Dedifferentiated amniotic fluid mesenchymal stem cell (primary cell): ENCODE results near the gene BOK.
"Not testable (repeated sequence)": the region's sequence is repeated elsewhere in the genome, so short reads cannot be mapped to it uniquely, and the experiment has no call there.

Experiments
- DNase-seq: peaks from one replicate; pipeline ENCODE4 v3.0.0-alpha.2; 2016; ENCODE audit errors: extremely low spot score

Gene BOK

DNA sequence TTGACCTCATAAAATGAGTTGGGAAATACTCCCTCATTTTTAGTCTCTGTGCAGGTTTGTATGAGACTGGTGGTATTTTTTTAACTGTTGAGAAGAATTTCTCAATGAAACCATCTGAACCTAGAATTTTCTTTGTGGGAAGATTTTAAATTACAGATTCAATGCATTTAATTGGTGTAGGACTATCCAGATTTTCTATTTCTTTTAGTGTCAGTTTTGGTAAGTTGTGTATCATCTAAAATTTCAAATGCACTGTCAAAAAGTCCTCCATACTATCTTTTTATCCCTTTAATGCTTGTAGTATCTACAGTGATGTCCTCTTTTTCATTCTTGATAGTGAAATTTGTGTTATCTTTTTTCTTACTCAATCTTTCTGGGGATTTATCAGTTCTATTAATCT, 1.8 kb upstream of the BOK start:
- no peak for DNase-seq

DNA sequence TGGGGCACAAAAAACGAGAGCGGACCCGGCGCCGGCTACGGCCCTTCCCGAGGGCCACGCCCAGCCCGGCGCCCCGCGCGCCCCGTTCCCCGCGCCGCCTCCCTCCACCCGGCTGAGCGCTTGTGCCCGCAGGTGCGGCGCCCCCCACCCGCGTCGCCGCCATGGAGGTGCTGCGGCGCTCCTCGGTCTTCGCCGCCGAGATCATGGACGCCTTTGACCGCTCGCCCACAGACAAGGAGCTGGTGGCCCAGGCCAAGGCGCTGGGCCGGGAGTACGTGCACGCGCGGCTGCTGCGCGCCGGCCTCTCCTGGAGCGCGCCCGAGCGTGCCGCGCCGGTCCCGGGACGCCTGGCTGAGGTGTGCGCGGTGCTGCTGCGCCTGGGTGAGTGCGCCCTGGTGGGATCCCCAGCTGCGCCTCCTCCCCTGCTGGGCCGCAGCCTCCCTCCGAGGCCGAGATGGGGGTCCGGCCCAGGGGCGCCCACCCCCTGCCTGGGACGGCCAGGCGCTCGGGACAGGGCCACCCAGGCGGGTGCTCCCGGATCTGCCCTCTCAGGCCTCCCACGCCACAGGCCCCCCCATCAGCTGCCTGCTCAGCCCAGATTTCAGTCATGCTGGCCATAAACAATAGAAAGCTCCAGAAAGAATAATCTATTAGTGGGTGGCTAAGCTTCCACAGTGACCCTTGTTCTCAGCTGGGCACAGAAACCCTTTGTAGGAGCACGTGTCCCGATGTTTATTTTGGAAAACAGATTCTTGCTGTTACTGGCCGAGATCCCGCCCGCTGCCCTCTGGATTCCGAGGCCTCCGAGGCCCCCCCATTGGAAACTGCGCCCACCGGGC, 997 bp downstream of the BOK start:
- DNase-seq = peak; percentile 14

DNA sequence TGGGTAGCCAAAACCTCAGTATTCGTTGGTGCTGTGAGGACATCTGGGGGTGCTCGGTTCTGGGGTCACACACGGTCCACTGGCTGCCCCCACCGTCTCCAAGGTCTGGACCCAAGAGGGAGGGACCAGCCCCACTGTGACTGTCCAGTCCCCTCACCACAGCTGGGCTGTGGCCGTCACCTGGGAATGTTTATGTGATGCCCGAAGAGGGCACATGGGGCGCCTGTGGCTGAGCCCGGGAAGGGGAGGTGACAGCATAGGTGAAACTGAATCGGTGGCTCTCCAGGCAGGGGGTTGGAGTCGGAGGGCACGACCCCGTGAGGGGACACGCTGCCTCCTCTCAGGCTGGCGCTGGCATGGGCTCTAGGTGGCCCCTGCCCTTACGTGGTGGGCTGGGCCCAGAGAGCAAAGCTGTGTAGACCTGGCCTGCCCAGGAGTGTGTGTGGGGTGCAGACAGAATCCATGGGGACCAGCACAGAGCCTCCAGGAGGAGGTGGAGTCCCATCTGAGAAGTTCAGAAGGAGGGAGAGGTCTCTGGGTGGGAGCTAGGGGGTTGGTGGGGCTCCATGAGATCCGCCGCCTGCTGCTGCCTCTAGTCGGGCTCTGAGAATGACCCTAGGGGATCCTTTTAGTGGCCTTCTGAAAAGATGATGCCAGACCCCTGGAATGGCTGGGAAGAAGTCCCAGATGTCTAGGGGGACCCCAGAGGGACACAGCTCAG, 1.8 kb downstream of the BOK start:
- no peak for DNase-seq

DNA sequence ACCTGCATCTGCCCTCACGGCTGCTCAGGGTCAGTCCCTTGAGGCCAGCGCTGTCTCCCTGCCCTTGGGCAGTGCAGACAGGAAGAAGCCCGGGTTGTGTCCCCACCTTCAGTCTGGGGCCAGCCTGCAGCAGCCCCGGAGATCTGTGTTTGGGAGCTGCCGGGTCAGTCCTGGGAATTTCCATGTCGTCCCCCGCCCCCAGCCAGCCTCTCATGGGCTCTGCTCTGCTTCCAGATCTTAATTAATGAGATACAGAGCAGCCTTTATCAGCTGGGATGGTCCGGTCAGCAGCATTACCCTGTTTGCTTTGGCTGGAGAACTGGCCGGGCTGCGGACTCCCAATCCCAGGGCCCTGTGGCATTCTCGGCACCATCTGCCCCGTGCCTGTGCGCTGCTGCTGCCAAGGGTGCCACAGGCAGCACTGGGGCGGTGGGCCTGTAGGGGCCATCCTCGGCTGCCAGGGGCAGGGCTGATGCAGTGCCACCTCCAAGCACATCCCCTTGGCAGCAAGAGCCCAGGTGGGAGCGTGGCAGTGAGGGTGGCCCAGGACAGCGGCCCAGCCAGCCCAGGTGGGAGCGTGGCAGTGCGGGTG, 2.4 kb downstream of the BOK start:
- DNase-seq = no peak

DNA sequence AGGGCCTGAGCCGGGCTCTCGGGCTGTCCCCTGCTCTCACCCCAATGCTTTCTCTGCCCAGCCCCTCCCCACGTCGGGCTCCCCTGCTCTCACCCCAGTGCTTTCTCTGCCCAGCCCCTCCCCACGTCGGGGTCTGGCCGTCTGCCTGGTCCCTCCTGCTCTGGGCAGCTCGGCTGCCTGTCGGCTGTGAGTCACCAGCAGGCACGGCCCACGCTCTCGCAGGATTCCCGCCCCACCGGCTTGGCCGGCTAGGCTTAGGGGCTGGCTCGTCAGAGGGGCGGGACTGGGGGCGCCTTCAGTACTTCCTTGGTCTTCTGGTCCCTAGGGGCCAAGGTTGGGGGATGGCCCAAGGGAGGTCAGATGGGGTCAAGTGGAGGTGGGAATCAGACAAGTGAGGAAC, 3.3 kb downstream of the BOK start:
- peak; percentile 61 for DNase-seq

DNA sequence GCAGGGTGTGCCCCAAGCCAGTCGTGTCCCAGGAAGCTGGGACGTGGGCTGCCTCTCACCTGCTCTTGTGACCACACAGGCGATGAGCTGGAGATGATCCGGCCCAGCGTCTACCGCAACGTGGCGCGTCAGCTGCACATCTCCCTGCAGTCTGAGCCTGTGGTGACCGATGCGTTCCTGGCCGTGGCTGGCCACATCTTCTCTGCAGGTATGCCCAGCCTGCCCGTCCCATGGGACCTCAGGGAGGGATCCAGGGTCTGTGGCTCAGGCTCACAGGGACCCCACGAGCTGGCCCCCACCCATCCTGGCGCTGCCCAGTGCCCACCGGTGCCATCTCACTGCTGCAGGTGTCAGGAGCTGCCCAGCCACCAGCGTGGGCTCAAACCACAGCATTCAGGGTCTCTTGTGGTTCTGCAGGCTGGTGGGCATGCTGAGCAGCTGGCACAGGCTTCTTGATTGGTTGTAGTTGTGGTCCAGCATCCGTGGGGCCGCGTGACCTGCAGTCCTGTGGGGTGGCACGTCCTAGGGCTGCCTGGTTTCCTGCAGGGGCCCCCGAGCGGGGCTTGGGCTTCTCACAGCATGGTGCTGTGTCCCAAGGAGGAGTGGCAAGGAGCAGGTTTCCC, 3.8 kb downstream of the BOK start:
- DNase-seq = no peak

DNA sequence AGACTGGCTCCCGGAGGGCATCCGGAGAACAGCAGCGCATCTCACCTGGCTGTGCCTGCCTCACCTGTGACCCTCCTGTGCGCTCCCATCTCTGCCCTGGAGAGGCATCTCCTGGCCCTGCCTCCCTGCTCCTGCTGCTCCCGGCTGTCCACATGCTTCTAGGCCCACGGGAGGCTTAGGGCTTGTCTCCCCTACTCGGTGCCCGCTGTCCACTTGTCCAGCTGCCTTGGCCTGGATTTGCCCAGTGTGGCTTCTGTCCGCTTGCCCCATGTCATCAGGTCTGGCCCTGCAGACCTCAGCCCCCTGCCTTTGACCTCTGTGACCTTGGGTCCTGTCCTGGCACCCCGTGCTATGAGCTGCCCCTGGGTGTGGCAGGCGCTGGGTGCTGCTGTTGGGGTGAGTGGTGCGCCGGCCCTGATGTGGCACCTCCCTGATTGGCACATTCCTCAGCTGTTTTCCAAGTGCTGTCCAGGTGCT, 4.5 kb downstream of the BOK start:
- no peak for DNase-seq

DNA sequence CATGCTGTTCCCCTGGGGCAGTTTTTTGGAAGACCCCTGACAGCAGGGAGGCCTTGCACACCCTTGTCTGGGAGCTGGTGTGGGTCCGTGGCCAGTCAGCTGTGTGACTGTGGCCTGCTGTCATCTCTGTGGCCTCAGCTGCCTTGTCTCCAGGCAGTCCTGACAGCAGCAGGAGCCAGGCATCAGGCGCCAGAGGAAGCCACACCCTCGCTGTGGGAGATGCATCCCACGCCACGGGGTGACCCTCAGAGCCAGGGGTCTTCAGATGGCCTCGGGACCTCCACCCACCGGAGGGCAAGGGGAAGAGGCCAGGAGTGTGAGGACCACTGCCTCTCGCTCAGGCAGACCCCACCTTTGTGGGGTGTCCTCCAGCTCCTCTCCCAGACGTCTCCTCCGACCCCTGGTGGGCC, 5.0 kb downstream of the BOK start:
- no peak for DNase-seq

DNA sequence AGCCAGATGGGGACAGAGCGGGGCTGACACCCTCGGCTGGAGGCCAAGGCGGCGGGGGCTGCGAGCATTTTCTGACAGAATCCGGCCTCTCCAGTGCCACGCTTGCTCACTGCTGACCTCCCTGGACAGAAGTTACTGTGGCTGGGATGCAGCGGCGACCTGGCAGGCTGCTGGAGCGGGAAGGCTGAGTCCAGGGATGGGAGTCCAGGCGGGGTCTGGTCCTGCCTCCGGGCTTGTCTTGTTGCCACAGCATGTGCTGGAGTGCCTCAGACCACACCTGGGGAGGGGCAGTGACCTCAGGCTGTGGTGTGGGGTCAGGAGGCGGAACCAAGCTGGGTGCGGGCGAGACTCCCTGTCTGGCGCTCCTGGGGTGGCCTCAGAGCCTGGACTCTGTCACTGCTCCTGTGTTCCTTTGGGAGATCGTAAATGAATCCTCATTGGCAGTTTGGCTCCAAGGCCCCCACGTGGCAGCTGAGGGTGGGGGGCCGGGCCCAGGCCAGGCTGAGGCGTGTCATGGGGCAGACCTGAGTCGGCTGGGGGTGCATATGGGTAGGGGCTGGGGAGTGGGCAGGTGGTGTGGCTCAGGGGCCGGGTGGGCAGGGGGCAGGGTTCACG, 5.5 kb downstream of the BOK start:
- no peak for DNase-seq

DNA sequence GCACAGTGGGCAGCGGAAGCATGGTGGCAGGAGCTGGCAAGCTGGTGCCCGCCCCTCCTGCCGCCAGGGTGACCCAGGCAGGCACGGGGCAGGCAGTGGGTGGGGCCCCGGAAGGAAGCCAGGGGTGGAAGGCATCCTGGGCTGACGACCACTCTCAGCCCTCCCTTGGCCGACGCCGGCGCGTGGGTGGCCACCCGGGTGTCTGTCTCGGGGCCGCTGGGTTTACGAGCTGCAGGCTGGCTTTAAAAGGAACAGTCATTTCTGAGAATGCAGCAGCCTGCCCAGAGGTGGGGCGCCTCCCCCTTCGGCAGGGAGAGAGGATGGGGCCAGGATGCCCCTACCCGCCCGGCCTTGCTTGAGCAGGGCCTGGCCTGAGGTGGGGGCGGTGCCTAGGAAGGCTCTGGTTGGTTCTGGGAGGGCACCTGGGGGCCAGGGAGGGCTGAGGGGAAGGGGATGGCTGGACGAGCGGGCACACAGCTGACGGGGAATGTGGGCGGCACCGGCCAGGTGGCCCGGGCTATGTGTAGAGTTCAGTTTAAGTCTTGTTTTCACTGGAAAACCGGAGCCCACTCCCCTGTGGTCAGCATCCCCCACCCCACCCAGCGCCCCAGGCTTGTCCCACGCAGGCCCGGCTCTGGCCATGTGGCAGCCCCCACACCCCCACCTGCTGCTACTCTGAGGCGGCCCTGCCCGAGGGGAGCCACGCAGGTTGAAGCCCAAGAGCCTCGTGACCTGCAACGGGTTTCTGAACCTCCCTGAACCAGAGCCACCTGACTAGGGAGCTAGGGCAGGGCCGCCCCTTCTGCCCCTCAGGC, 6.3 kb downstream of the BOK start:
- DNase-seq = no peak

DNA sequence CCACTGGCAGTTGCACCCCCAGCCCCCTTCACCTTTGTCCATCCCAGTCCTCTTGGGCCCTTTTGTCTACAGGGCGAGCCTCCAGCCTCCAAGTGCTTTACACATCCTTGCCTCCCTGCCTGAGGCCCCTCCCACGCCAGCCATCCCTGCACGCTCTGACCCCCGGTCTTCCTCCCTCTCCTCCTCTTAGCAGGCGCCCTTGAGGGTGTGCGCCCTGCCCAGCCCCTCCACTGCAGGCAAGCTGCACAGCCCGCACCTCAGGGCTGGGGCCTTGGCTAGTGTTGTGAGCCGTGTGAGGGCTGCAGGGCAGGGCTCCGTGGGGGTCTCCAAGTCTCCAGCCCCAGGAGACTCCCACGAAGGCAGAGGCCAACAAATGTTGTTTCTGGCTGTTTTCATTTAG, 6.9 kb downstream of the BOK start:
- DNase-seq = no peak

DNA sequence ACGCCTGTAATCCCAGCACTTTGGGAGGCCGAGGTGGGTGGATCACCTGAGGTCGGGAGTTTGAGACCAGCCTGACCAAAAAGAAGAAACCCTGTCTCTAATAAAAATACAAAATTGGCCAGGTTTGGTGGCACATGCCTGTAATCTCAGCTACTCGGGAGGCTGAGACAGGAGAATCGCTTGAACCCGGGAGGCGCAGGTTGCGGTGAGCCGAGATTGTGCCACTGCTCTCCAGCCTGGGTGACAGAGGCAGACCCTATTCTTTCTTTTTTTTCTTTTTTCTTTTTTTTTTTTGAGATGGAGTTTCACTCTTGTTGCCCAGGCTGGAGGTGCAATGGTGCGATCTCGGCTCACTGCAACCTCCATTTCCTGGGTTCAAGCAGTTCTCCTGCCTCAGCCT, 7.5 kb downstream of the BOK start:
- DNase-seq = not testable (repeated sequence)

DNA sequence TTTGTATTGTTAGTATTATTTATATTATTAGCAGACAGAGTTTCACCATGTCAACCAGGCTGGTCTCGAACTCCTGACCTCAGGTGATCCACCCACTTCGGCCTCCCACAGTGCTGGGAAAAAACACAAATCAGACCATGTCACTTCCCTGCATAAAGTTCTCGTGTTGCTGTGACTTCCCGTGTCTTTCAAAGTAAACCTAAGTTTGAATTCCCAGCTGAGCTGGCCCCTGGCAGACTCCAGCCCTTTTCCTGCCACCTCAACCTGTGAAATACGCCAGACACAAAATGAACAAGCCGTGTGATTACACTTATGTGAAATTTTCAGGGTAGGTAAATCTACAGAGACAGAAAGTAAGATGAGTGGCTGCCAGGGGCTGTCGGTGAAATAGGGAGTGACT, 7.9 kb downstream of the BOK start:
- DNase-seq = no peak

DNA sequence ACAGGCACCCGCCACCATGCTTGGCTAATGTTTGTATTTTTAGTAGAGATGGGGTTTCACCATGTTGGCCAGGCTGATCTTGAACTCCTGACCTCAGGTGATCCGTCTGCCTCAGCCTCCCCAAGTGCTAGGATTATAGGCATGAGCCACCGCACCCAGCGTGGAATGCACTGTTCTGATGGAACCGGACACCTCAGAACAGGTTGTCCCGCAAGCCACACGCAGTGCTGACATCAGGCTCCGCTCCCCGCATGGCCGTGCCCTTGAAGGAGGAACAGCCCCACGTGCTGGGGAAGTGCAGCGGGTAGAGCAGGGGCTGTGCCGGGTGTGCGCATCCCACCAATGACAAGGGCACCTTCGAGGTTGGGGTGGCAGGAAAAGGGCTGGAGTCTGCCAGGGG, 8.7 kb downstream of the BOK start:
- DNase-seq = not testable (repeated sequence)

DNA sequence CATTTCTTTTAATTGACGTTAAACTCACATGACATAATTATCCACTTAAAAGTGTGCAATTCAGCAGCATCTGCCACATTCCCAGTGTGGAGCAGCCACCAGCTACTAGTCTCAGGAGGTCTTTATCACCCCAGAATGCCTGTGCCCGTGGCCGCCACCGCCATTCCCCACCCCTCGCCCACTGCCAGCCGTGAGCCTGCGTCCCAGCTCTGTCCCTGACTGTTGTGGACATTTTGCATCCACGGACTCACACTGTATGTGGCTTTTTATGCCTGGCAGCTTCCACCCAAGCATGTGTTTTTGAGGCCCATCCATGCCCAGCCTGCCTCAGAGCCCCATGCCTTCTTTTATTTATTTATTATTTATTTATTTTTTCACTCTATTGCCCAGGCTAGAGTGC, 9.2 kb downstream of the BOK start:
- DNase-seq = no peak

DNA sequence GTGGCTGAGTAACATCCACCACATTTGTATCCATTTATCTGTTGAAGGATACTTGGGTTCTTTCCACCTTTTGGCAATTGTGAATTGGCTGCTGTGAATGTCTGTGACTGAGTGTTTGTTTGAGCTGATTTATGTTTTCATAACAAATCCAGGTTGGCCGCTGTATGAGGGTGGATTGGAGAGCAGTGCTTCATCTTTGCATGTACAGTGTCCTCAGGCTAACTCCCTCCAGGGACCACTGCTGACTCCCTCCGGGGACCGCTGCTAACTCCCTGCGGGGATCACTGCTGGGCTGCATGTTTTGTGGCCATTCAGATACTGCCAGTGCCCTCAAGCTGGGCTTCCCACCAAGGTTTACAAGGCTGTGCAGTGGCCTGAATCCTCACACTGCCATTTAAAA, 10.2 kb downstream of the BOK start:
- no peak for DNase-seq

DNA sequence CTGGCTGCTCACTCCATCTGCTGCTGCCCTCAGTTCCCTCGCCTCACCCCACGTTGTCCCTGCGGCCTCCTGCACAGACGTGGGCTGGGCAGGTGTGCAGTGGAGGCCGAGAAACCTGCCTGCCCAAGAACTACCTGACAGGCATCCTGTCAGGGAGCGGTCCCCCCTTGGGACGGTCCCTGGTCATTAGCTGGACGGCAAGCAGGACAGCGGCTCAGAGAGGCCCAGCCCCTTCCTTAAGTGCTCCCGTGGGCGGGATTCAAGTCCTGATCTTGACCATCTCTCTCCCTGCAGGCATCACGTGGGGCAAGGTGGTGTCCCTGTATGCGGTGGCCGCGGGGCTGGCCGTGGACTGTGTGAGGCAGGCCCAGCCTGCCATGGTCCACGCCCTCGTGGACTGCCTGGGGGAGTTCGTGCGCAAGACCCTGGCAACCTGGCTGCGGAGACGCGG, 11.3 kb downstream of the BOK start:
- DNase-seq = no peak

DNA sequence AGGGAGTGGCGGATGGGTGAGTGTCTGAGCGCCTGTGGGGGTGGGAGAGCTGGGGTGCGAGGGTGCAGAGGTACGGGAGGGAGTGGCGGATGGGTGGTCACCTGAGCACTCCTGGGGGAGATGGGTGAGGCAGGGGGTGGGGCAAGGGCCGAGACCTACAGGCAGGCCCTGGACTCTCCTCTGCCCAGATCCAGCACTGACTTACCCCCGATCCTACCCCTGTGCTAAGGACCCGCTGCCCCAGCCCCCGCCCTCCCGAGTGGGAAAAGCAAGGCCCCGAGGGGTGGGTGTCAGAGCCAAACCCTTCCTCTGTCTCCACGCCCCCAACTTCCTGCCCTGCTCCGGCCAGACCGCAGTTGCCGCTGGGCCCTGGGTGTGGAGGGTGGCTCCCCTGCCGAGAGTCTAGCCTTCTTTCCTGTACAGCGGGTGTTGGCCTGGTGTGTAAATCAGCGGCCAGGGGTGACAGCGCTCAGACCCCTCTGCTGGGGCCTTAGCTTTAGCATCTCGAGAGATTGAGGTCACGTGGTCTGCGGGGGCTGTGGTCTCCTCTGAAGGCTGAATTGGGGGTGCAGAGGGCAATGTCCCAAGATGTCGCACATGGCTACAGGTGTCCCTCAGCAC, 12.5 kb downstream of the BOK start:
- no peak for DNase-seq

DNA sequence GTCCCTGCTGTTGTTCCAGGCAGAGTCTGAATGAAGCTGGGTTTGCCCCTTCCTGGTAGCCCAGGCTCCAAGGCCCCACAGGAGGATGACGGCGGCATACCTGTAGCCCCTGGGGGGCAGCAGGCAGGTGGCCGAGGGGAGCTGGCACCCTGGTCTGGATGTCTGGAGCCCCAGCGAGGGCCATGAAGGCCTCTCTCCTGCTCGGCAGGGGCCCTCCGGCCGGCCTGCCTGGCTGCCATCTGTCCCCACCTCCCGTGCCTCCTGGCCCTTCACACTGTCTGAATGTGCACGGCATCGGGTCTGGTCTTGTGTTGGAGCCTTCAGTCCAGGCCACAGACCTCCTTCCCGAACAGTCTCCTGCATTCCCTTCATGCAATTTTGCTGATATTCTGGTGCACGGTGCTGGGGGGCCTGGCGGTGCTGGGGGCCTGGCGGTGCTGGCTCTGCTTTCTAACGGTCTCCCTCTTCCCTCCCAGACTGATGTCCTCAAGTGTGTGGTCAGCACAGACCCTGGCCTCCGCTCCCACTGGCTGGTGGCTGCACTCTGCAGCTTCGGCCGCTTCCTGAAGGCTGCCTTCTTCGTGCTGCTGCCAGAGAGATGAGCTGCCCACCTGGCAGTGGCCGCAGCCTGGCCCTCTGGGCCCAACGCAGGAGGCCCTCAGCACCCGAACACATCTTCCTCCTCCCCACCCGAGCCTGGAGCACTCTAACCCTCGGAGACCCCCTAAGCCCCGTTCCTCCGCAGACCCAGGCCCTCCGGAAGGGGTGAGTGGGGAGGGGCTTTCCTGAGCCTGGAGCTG, 13.5 kb downstream of the BOK start:
- DNase-seq = no peak
